GM21381 (cell line): ENCODE measurements around the gene IL32.

Experiments used
- ATAC-seq: cut with Tn5 transposase; IDR thresholded peaks from one replicate; pipeline ENCODE4 v1.9.1; 2021; ENCODE audit warnings: mild to moderate bottlenecking, moderate library complexity; ENCODE audit not compliant: unreplicated experiment

Gene IL32

GRCh38 chr16:3027983-3028715, 37.3 kb upstream of the IL32 start:
- ATAC-seq = no peak

- ATAC-seq = no peak
Observed at GRCh38 chr16:3028716-3029319, 36.6 kb upstream of the IL32 start.

DNA sequence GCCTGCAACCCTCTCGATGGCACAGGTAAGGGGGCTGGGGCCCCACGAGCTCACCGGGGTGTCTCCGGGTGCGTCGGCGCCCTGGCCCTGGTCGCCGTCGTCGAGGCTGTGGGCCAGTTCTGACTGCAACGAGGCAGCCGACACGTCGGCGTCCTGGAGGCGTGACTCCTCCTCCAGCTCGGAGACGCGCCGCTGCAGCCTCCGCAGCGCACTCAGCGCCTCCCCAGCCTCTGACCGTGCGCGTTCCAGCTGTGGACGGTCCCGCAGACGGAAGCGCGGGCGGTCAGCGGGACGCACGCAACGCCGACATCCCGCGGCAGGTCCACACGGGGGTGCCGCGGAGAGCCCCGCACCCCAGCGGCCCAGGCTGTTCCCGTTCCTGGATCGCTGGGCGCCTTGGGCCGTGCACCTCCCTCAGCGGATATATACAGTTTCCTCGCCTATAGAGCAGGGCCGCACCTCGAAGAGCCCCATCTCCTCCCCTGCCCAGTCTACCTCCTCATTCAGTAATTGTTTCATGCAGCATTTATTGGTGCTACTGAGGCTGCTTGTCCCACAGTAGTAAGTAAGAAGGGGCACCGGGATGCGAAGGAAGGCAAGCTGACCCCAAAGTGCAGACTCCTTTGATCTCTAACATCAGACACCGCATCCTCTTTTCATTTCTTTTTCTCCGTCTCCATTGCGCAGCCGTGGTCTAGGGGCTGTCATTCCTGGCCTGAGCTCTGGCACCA, 35.8 kb upstream of the IL32 start:
- no peak for ATAC-seq

GRCh38 chr16:3030222-3031212, 34.9 kb upstream of the IL32 start:
- no peak for ATAC-seq

DNA sequence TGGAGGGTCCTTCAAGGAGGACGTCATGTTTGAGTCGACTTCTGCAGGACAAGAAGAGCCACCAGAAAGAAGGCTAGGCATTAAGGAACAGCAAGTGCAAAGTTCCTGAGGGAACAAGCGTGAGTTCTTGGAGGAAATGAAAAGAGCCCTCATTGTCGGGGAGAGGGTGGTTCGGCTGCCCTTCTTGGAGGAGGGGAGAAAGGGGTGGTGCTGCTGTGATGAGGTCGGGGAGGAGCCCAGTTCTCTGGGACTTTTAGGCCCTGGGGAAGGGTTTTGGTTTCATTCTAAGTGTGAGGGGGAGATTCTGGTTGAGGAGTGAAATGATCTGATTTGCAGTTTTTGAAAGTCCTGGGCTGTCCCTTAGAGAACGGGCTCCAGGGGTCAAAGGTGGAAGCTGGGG, 32.8 kb upstream of the IL32 start:
- no peak for ATAC-seq

DNA sequence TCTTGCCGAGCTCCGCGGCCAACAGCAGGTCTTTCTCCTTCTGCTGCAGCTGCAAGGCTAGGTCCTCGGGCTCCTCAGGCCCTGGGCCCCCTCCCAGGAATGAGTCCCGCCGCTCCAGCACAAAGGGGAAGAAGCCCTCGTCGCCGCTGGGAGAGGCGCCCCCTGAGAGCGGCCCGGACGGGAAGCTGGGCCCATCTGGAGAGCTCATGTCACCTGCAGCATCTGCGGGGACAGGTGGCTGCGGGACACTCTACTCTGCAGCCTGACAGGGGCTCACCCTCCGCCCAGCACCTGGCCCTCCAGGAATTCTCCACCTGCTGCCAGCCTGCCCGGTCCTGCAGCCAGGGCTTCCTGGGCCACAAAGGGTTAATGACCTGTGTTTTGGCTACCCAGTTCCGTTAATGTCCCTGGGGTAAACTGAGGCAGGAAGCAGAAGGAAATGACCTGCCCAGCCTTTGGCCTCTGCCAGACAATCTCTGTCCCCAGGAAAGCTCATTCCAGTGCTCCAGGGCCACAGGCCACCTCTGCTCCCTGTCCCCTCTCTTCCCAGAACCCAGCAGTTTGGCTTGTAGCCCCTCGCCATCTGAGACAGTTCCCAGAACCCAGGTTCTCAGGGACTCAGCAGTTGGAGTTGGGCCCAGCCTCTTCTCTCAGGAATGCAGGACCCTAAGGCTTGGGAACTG, 30.0 kb upstream of the IL32 start:
- ATAC-seq = no peak

DNA sequence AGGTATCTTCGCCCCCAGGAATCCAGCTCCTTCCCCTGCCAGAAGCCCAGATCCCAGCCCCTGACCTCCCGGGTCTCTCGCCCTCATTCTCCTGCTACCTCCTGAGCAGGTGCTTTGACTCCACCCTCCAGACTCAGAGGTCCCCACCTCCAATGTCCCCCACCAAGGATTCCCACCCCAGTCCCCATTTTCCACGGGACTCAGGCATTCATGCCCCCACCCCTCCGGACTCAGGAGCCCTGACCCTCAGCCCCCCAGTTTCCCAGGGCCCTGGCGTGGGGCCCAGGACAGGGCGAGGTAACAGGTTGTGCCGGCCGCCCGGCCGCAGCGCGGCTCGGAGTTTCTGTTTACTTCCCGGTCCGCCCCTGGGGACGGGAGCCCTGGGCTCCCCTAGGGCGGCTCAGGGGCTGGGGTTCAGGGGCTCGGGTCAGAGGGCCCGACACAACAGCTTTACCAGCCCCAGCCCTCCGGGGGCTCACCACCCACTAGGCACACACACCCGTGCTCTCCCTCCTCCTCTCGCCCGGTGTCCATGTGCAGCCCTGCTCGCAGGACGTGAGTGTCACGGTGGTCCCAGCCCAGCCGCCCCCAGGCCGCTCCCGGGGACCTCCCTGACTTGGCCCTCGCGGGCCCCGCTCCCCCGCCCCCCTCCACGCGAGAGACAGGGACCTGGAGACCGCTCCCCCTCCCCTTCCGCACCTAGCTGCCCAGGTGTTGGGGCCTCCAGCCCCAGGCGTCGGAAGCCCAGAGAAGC, 29.3 kb upstream of the IL32 start:
- ATAC-seq = no peak

DNA sequence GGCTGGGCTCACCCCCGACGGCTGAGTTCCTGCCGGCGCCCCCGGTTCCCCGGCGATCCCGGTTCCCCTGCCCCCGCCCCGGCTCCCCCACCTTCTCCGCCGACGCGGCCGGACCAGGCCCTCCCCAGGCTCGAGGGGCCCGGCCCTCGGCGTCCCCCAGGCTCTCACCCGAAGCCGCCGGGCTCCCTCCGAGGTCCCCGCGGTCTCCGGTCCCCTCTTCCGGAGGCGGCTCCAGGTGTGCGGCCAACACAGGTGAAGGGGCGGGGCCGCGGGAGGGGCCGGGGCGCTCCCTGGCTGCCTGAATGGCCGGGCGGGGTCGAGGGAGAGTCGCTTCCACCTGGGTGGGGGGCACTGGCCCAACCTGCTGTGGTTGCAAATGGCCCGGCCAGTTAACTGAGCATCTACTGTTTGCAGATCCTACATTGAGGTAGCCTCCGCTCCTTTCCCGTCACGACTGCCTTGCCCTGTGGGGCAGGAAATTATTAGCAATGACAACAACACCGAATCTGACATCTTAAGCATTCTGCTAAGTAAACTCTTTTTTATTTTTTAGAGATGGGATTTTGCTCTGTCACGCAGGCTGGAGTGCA, 28.6 kb upstream of the IL32 start, which contains the start of gene BICDL2:
Gene BICDL2, minus strand, starts transcription at position 219 of the 590 bp plus-strand sequence. CDS start 1,448 bp downstream, outside the sequence.
- ATAC-seq = no peak

GRCh38 chr16:3038256-3038655, 27.2 kb upstream of the IL32 start:
- ATAC-seq = no peak

GRCh38 chr16:3038896-3039295, 26.5 kb upstream of the IL32 start:
- no peak for ATAC-seq

DNA sequence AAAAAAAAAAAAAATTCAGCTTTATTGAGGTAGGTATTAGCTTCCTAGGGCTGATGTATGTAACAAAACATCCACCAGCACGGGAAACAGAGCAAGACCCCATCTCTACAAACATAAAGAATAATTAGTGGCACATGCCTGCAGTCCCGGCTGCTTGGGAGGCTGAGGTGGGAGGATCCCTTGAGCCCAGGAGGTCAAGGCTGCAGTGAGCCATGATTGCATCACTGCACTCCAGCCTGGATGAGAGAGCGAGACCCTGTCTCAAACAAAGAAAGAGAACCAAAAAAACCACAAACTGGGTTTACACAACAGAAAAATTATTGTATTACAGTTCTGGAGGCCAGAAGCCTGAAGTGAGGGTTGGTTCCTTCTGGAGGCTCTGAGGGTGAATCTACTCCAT, 23.1 kb upstream of the IL32 start:
- ATAC-seq = no peak

DNA sequence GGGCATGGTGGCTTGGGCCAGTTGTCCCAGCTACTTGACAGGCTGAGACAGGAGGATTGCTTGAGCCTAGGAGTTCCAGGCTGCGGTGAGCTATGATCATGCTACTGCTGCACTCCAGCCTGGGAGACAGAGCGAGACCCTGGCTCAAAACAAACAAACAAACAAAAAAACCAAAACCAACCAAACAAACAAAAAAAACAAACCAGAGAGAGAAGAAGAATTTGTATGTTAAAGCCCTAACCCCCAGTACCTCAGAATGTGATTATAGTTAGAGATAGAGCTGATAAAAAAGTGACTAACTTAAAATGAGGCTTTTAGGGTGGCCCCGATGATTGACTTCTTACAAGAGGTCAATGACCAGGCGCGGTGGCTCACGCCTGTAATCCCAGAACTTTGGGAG, 20.7 kb upstream of the IL32 start:
- ATAC-seq = no peak

GRCh38 chr16:3045758-3046640, 19.4 kb upstream of the IL32 start, which contains the start of gene MMP25:
Gene MMP25, plus strand, starts transcription at chr16:3046561. Its CDS starts 357 bp downstream, at chr16:3046918.
- ATAC-seq = no peak

- ATAC-seq = no peak
Observed at GRCh38 chr16:3046641-3047386, 18.6 kb upstream of the IL32 start.

DNA sequence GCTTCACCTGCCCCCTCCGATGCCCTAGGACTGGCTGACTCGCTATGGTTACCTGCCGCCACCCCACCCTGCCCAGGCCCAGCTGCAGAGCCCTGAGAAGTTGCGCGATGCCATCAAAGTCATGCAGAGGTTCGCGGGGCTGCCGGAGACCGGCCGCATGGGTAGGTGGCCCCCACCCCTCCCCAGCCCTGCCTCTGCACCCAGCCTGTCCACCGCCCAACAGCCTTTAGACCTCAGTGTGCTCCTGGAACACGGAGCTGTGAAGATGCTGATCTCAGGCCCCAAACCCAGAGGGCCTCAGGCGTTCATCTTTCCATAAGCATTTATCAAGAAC, 18.1 kb upstream of the IL32 start:
- ATAC-seq = no peak

GRCh38 chr16:3049921-3050481, 15.4 kb upstream of the IL32 start:
- ATAC-seq = no peak

DNA sequence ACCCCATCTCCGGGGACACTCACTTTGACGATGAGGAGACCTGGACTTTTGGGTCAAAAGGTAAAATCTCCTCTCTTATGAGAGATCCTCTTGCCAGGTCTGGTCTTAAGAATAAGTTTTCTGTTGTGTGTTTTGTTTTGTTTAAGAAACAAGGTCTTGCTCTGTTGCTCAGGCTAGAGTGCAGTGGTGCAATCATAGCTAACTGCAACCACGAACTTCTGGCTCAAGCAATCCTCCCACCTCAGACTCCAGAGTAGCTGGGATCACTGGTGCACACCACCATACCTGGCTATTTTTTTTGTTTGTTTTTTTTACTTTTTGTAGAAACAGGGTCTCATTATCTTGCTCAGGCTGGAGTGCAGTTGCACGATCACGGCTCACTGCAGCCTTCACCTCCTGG, 15.0 kb upstream of the IL32 start:
- ATAC-seq = no peak
